HepG2 (cell line): Measurements from ENCODE around the gene SNRPN. TPM values are rescaled to one million over a fixed set of nuclear protein-coding genes. Genes with fewer than 3 reads are reported as not detected.
A peak's percentile ranks its signal among the peaks of the same experiment; 100 is the strongest.

ENCODE experiments used
- ATAC-seq: fragments of 200-7000 bp; cut with Tn5 transposase; 3 replicates; pipeline ENCODE4 v1.9.1; 2020; ENCODE audit warnings: mild to moderate bottlenecking, moderate library complexity
- BruUV-seq: library from RNA; stranded (reverse); fragments of 400-500 nt; replicated peaks from 2 replicates; lab custom pipeline; 2021; lab: Mats Ljungman, UMichigan
- CTCF ChIA-PET: fragments of 300-600 bp; formaldehyde crosslinking; extraction: SDS; loops from one replicate; lab custom pipeline; 2021; ENCODE audit warnings: low total read pairs, inconsistent platforms, low intra/inter-chr PET ratio; lab: Yijun Ruan, JAX
- POLR2A ChIA-PET: fragments of 350-600 bp; sonication (Branson Sonifier 250); formaldehyde crosslinking; loops from one replicate; lab custom pipeline; 2020; ENCODE audit warnings: antibody characterized with exemption, inconsistent platforms; lab: Yijun Ruan, JAX
- DNase-seq: peaks from one replicate; pipeline ENCODE4 v3.0.0-alpha.2; 2015; ENCODE audit warnings: low spot score
- FAIRE-seq: peaks from 3 replicates; lab custom pipeline; 2011; peaks lifted over from hg19 to GRCh38; lab: Jason Lieb, UNC
- H2AFZ ChIP-seq: one replicate; pipeline ENCODE4 v1.6.1; 2011; ENCODE audit warnings: low read length, inconsistent platforms
- H3K27ac ChIP-seq: fragments of 300-600 bp; 3 replicates; pipeline ENCODE4 v1.8.0; 2011; ENCODE audit warnings: mixed run types, mild to moderate bottlenecking, mixed read lengths, low read length, inconsistent platforms; ENCODE audit not compliant: insufficient read depth; ENCODE audit errors: extremely low read length
- H3K27me3 ChIP-seq, 2 experiments: fragments of 200-600 bp in 1 of 2; 2 replicates in 1 of 2; 3 replicates in 1 of 2; pipeline versions ENCODE4 v1.6.0 to v1.8.0; 2011; ENCODE audit warnings: low read length in 2 of 2, mild to moderate bottlenecking in 2 of 2, moderate library complexity in 2 of 2, inconsistent platforms in 1 of 2; ENCODE audit not compliant: insufficient read depth in 2 of 2, control insufficient read depth in 1 of 2
- H3K36me3 ChIP-seq, 2 experiments: fragments of 200-600 bp in 1 of 2; replicated peaks in 1 of 2; 2 replicates in 1 of 2; 3 replicates in 1 of 2; pipeline versions ENCODE4 v1.5.1 to v1.8.0; 2011; ENCODE audit warnings: low read length in 2 of 2, inconsistent platforms in 1 of 2; ENCODE audit not compliant: insufficient read depth in 2 of 2, control insufficient read depth in 1 of 2
- H3K4me1 ChIP-seq: 2 replicates; pipeline ENCODE4 v1.5.1; 2012; ENCODE audit warnings: low read length, inconsistent platforms; ENCODE audit not compliant: insufficient read depth
- H3K4me2 ChIP-seq: 2 replicates; pipeline ENCODE4 v1.6.0; 2011; ENCODE audit warnings: low read depth, low read length, inconsistent platforms
- H3K4me3 ChIP-seq, 3 experiments: fragments of 200-600 bp in 1 of 3; sonication (generic), shearing (Covaris generic) in 1 of 3; replicated peaks in 1 of 3; 2 replicates each; pipeline ENCODE4 v1.5.1; 2011 to 2016; ENCODE audit warnings: low read length in 3 of 3, inconsistent platforms in 2 of 3, low read depth in 2 of 3, mild to moderate bottlenecking in 2 of 3, control low read depth in 1 of 3, mixed read lengths in 1 of 3; ENCODE audit not compliant: insufficient read depth in 1 of 3
- H3K79me2 ChIP-seq: one replicate; pipeline ENCODE4 v1.6.1; 2011; ENCODE audit warnings: low read length, inconsistent platforms; ENCODE audit not compliant: insufficient read depth
- H3K9ac ChIP-seq: 2 replicates; pipeline ENCODE4 v1.6.0; 2011; ENCODE audit warnings: mild to moderate bottlenecking, low read depth, low read length, inconsistent platforms; ENCODE audit not compliant: insufficient read depth
- H3K9me3 ChIP-seq: 2 replicates; pipeline ENCODE4 v1.5.1; 2012; ENCODE audit warnings: mild to moderate bottlenecking, low read length
- H4K20me1 ChIP-seq: 2 replicates; pipeline ENCODE4 v1.6.0; 2011; ENCODE audit warnings: inconsistent platforms, mild to moderate bottlenecking, low read length, moderate library complexity; ENCODE audit not compliant: insufficient read depth
- ATF7-NPFF ChIP-seq: sonication (generic); formaldehyde crosslinking; IDR thresholded peaks from 2 replicates; pipeline ENCODE4 v1.8.1; 2023; ENCODE audit warnings: mild to moderate bottlenecking, low read depth, missing genetic modification reagents, moderate library complexity
- BHLHE40 ChIP-seq: IDR thresholded peaks from 2 replicates; pipeline ENCODE4 v1.6.1; 2011; ENCODE audit warnings: low read length, improper control_type of control experiment
- CBFB ChIP-seq: sonication (generic); formaldehyde crosslinking; IDR thresholded peaks from 2 replicates; pipeline ENCODE4 v1.4.0; 2020; ENCODE audit warnings: missing genetic modification reagents
- MAF1 ChIP-seq: sonication (generic); formaldehyde crosslinking; IDR thresholded peaks from 2 replicates; pipeline ENCODE4 v1.5.0; 2020; ENCODE audit warnings: missing genetic modification reagents, borderline replicate concordance
- RAD21 ChIP-seq: fragments of 450-650 bp; formaldehyde crosslinking; IDR thresholded peaks from 2 replicates; pipeline ENCODE4 v1.5.0; 2020; ENCODE audit warnings: mild to moderate bottlenecking
- SP1 ChIP-seq, 2 experiments: fragments of 450-650 bp in 1 of 2; sonication (generic) in 1 of 2; formaldehyde crosslinking in 1 of 2; IDR thresholded peaks; 2 replicates each; pipeline versions ENCODE4 v1.4.0 to v1.6.1; 2016 to 2020; ENCODE audit warnings: missing genetic modification reagents in 1 of 2
- TCF12 ChIP-seq, 2 experiments: fragments of 450-650 bp in 1 of 2; sonication (generic) in 1 of 2; formaldehyde crosslinking in 1 of 2; IDR thresholded peaks; 2 replicates each; pipeline versions ENCODE4 v1.6.1 to v1.8.0; 2017 to 2022; ENCODE audit warnings: antibody characterized with exemption in 1 of 2, mild to moderate bottlenecking in 1 of 2, missing genetic modification reagents in 1 of 2, moderate library complexity in 1 of 2
- ZBTB21 ChIP-seq: sonication (generic); formaldehyde crosslinking; IDR thresholded peaks from 2 replicates; pipeline ENCODE4 v1.4.0; 2020; ENCODE audit warnings: missing genetic modification reagents
- ZBTB46 ChIP-seq: sonication (generic); formaldehyde crosslinking; IDR thresholded peaks from 2 replicates; pipeline ENCODE4 v1.4.0; 2020; ENCODE audit warnings: mild to moderate bottlenecking, missing genetic modification reagents, borderline replicate concordance
- ZNF138 ChIP-seq: sonication (generic); formaldehyde crosslinking; IDR thresholded peaks from 2 replicates; pipeline ENCODE4 v1.5.0; 2020; ENCODE audit warnings: mild to moderate bottlenecking, low read depth, missing genetic modification reagents
- ZNF34 ChIP-seq: sonication (generic); formaldehyde crosslinking; IDR thresholded peaks from 2 replicates; pipeline ENCODE4 v1.4.0; 2020; ENCODE audit warnings: mild to moderate bottlenecking, missing genetic modification reagents, borderline replicate concordance
- ZNF431 ChIP-seq: sonication (generic); formaldehyde crosslinking; IDR thresholded peaks from 2 replicates; pipeline ENCODE4 v1.9.0; 2022; ENCODE audit warnings: missing genetic modification reagents, low read depth, mild to moderate bottlenecking, borderline replicate concordance
- ZNF704 ChIP-seq: sonication (generic); formaldehyde crosslinking; IDR thresholded peaks from 2 replicates; pipeline ENCODE4 v1.8.1; 2023; ENCODE audit warnings: mild to moderate bottlenecking, inconsistent platforms, moderate library complexity, missing genetic modification reagents, borderline replicate concordance
- WGBS: methylation state at CpG from one replicate; pipeline ENCODE4 v1.1.6; 2017; ENCODE audit warnings: low lambda C conversion rate; 5-methylcytosine and 5-hydroxymethylcytosine counted together
- in situ Hi-C: cut with HindIII; loops from 2 replicates; pipeline ENCODE4 v1.10.0; 2017; ENCODE audit warnings: low pct_unique_long_range_greater_than_20kb; ENCODE audit not compliant: extremely low pct_ligation_motif_present
- intact Hi-C: fragments of 100-400 bp; cut with micrococcal nuclease; formaldehyde crosslinking; loops from one replicate; pipeline ENCODE4 v1.10.0; 2022; ENCODE audit not compliant: unreplicated experiment
- polyA plus RNA-seq, 8 experiments: library from polyadenylated mRNA; depleted of rRNA in 3 of 8; stranded (reverse) in 7 of 8; unstranded in 1 of 8; fragments of >200 nt; fragmentation: Illumina TruSeq in 4 of 8; extraction: Trizol in 4 of 8; gene quantifications; 2 replicates each; pipeline versions ENCODE4 v1.2.1 to v1.2.3, GENCODE V29; 2011 to 2016; ENCODE audit warnings: low read depth in 4 of 8, missing spikeins in 1 of 8, mixed read lengths in 1 of 8; ENCODE audit not compliant: insufficient read depth in 1 of 8
- total RNA-seq, 5 experiments: library from RNA; depleted of rRNA; stranded (reverse); fragments of >200 nt; fragmentation: Illumina TruSeq; extraction: Trizol; gene quantifications; 2 replicates each; pipeline ENCODE4 v1.2.3, GENCODE V29; 2016; ENCODE audit warnings: low read depth in 1 of 5
- TF ChIP-seq, protein P1 (sequence below): sonication (generic); formaldehyde crosslinking; conservative IDR thresholded peaks from 2 replicates; pipeline ENCODE4 v1.4.0; 2020; ENCODE audit warnings: mild to moderate bottlenecking, missing genetic modification reagents, moderate library complexity
- TF ChIP-seq, protein P2 (sequence below): sonication (generic); formaldehyde crosslinking; IDR thresholded peaks from 2 replicates; pipeline ENCODE4 v1.5.0; 2020; ENCODE audit warnings: missing genetic modification reagents

Gene SNRPN
- total and polyA plus RNA-seq, 2 of the 13 experiments (the other 11 are each of a cell fraction or from before 2014, with no cell fraction given), result 133 to 212 TPM

- TF ChIP-seq, protein P1, sequence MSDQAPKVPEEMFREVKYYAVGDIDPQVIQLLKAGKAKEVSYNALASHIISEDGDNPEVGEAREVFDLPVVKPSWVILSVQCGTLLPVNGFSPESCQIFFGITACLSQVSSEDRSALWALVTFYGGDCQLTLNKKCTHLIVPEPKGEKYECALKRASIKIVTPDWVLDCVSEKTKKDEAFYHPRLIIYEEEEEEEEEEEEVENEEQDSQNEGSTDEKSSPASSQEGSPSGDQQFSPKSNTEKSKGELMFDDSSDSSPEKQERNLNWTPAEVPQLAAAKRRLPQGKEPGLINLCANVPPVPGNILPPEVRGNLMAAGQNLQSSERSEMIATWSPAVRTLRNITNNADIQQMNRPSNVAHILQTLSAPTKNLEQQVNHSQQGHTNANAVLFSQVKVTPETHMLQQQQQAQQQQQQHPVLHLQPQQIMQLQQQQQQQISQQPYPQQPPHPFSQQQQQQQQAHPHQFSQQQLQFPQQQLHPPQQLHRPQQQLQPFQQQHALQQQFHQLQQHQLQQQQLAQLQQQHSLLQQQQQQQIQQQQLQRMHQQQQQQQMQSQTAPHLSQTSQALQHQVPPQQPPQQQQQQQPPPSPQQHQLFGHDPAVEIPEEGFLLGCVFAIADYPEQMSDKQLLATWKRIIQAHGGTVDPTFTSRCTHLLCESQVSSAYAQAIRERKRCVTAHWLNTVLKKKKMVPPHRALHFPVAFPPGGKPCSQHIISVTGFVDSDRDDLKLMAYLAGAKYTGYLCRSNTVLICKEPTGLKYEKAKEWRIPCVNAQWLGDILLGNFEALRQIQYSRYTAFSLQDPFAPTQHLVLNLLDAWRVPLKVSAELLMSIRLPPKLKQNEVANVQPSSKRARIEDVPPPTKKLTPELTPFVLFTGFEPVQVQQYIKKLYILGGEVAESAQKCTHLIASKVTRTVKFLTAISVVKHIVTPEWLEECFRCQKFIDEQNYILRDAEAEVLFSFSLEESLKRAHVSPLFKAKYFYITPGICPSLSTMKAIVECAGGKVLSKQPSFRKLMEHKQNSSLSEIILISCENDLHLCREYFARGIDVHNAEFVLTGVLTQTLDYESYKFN (CRISPR knock-in tag), result peak; percentile 50
- TF ChIP-seq ZNF138 (CRISPR knock-in tag) (no peak), ZNF704 (CRISPR knock-in tag) (no peak), BHLHE40 (no peak), ZNF34 (no peak)
These were observed 8.1 kb downstream of the SNRPN start (continued) for GRCh38 chr15:24962880-24963279.

DNA sequence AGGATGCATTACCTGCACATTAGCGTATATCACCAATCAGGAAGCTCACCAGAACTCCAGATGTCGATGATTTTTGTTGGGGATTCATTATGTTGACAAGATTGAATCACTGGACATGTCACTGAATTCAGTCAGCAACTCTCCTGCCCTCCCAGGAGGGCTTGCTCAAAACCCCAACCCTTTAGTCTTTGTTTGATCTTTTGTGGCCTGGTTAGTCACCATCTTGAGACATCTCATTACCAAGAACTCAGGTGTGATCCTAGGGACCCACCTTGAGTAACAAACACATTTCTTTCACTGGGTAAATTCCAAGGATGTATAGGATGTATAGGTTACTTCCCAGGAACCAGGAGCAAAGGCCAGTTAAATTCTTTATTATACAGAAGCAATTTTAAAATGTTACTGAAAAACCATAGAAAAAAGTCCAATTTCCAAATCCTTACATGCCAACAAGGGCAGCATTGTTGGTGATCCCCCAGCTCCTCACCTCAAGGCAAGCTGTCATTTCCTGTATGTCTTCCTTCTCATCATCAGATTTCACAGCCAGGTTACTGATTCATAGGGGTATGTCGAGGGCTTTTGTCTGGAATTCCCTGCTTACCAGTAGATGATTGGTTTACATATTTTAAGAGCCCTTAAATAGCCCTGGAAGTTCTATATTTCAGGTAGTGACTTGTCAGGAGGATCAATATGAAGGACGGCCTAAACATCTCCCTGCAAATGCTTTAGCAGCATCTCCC, 11.7 kb downstream of the SNRPN start:
- intact Hi-C loops, result no loop called here
- no peak for TF ChIP-seq RAD21
- no peak for TF ChIP-seq SP1 (IDR thresholded peaks at IDR 0.05)
- TF ChIP-seq SP1 (CRISPR knock-in tag; IDR thresholded peaks at IDR 0.05), result no peak
- TF ChIP-seq, protein P2, sequence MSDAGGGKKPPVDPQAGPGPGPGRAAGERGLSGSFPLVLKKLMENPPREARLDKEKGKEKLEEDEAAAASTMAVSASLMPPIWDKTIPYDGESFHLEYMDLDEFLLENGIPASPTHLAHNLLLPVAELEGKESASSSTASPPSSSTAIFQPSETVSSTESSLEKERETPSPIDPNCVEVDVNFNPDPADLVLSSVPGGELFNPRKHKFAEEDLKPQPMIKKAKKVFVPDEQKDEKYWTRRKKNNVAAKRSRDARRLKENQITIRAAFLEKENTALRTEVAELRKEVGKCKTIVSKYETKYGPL, result no peak
- TF ChIP-seq CBFB, result no peak
- TF ChIP-seq ATF7-NPFF (CRISPR knock-in tag), result no peak
- TF ChIP-seq ZNF431 (CRISPR knock-in tag), result no peak
- TF ChIP-seq ZBTB46 (CRISPR knock-in tag), result no peak
- no peak for TF ChIP-seq TCF12 (IDR thresholded peaks at IDR 0.05)
- TF ChIP-seq TCF12 (CRISPR knock-in tag; IDR thresholded peaks at IDR 0.05), result no peak
- no peak for TF ChIP-seq MAF1 (CRISPR knock-in tag)
- no peak for TF ChIP-seq ZBTB21 (CRISPR knock-in tag)

More for the DNA sequence above, 11.7 kb downstream of the SNRPN start:
- no peak overlapping the region for H3K4me3 ChIP-seq
- DNase-seq (no peak), ATAC-seq (no peak), FAIRE-seq (no peak)
- no TSS peak for BruUV-seq
- no peak overlapping the region for H3K9ac ChIP-seq
- in situ Hi-C loops, result no loop called here
- ChIA-PET POLR2A (no interaction called here), CTCF (no interaction called here)
- H3K4me2 ChIP-seq, result no peak overlapping the region
- H2AFZ ChIP-seq, result no peak overlapping the region
- peaks cover 35% of the 10 kb centered on the region for H3K79me2 ChIP-seq
- H3K9me3 ChIP-seq, result peaks cover 46% of the 10 kb centered on the region
- peaks cover 0 to 21% of the 10 kb centered on the region in 2 experiments; a peak in 1 of 5 replicates for H3K36me3 ChIP-seq
- H3K27me3 ChIP-seq, result no peaks in the 10 kb centered on the region; a peak in 1 of 5 replicates
- no peaks in the 10 kb centered on the region; the same call in 1 of the 2 replicates for H4K20me1 ChIP-seq
- 64% methylated on average over 4 of the region's 4 CpGs for WGBS
- peaks cover 14% of the 10 kb centered on the region for H3K4me1 ChIP-seq
- H3K27ac ChIP-seq, result no peak overlapping the region
